ENCODE data around the gene PMPCA. TPM values are rescaled to one million over a fixed set of nuclear protein-coding genes. Genes with fewer than 3 reads are reported as not detected.

The PMPCA gene
- total and polyA plus RNA-seq, 4 donors: 27.0 to 75.6 (median 41.6) TPM

GRCh38 chr9:136451221-136451877, 40.9 kb downstream of the PMPCA start:
- WGBS: 93% methylated on average over 26 of the region's 26 CpGs
- TF ChIP-seq HNF4A (conservative IDR thresholded peaks at IDR 0.05) (no peak), SP1 (IDR thresholded peaks at IDR 0.05) (no peak), CTCF (IDR thresholded peaks at IDR 0.05; ENCODE audit: low read depth, low read length, missing input control) (no peak), JUND (IDR thresholded peaks at IDR 0.05) (no peak), FOXA1 (IDR thresholded peaks at IDR 0.05) (no peak), EGR1 (IDR thresholded peaks at IDR 0.05; ENCODE audit: low read depth in 2 of 2) (no peak), MAX (IDR thresholded peaks at IDR 0.05) (no peak), NR2F2 (IDR thresholded peaks at IDR 0.05) (no peak), REST (IDR thresholded peaks at IDR 0.05) (no peak), YY1 (IDR thresholded peaks at IDR 0.05) (no peak), FOXA2 (IDR thresholded peaks at IDR 0.05) (no peak)
- no peak for DNase-seq (ENCODE audit: low spot score)
- H3K27ac ChIP-seq (ENCODE audit: low read depth in 1 of 2, low read length in 2 of 2): no peak overlapping the region
- no peaks in the 10 kb centered on the region for H3K27me3 ChIP-seq (ENCODE audit: control insufficient read depth in 4 of 4, insufficient read depth in 4 of 4, low read length in 3 of 4)
- no peak overlapping the region for H3K4me3 ChIP-seq (ENCODE audit: low read depth in 1 of 3, low read length in 3 of 3)
- H3K36me3 ChIP-seq (ENCODE audit: control insufficient read depth in 4 of 4, insufficient read depth in 3 of 4, low read depth in 1 of 4, low read length in 3 of 4): peaks cover 29 to 86% (median 81%) of the 10 kb centered on the region in 4 donors
- H3K4me1 ChIP-seq (ENCODE audit: control insufficient read depth in 4 of 4, insufficient read depth in 4 of 4, low read length in 3 of 4): no peaks in the 10 kb centered on the region
- H3K9me3 ChIP-seq (ENCODE audit: control insufficient read depth in 4 of 4, low read length in 3 of 4): no peaks in the 10 kb centered on the region
- H3K9ac ChIP-seq (ENCODE audit: low read depth in 1 of 2, low read length in 2 of 2): no peak overlapping the region

GRCh38 chr9:136453326-136453725, 42.9 kb downstream of the PMPCA start:
- Histone ChIP-seq H3K27me3 (ENCODE audit: control insufficient read depth in 4 of 4, insufficient read depth in 4 of 4, low read length in 3 of 4) (no peaks in the 10 kb centered on the region), H3K4me1 (ENCODE audit: control insufficient read depth in 4 of 4, insufficient read depth in 4 of 4, low read length in 3 of 4) (no peaks in the 10 kb centered on the region), H3K9me3 (ENCODE audit: control insufficient read depth in 4 of 4, low read length in 3 of 4) (no peaks in the 10 kb centered on the region), H3K9ac (ENCODE audit: low read depth in 1 of 2, low read length in 2 of 2) (no peak overlapping the region), H3K27ac (ENCODE audit: low read depth in 1 of 2, low read length in 2 of 2) (no peak overlapping the region), H3K4me3 (ENCODE audit: low read depth in 1 of 3, low read length in 3 of 3) (no peak overlapping the region), H3K36me3 (ENCODE audit: control insufficient read depth in 4 of 4, insufficient read depth in 3 of 4, low read depth in 1 of 4, low read length in 3 of 4) (peaks cover 32 to 86% (median 75%) of the 10 kb centered on the region in 4 donors)
- 95% methylated on average over 11 of the region's 11 CpGs for WGBS
- no peak for TF ChIP-seq NR2F2 (IDR thresholded peaks at IDR 0.05)
- TF ChIP-seq CTCF (IDR thresholded peaks at IDR 0.05; ENCODE audit: low read depth, low read length, missing input control): no peak
- no peak for TF ChIP-seq JUND (IDR thresholded peaks at IDR 0.05)
- TF ChIP-seq GABPA (IDR thresholded peaks at IDR 0.05 in 1 of 2, conservative IDR thresholded peaks at IDR 0.05 in 1 of 2): no peak
- no peak for DNase-seq (ENCODE audit: low spot score)

Data from liver (tissue), 9 donors.